ENCODE measurements around the gene CFAP92. TPM values are rescaled to one million over a fixed set of nuclear protein-coding genes. Genes with fewer than 3 reads are reported as not detected.

CFAP92 gene
- total and polyA plus RNA-seq, 7 donors, result under 0.01 to 1.2 (median 0.61) TPM; not detected in 2

- TF ChIP-seq POLR2A (IDR thresholded peaks at IDR 0.05) (no peak), POLR2AphosphoS5 (IDR thresholded peaks at IDR 0.05) (no peak), EP300 (IDR thresholded peaks at IDR 0.05) (no peak), CTCF (IDR thresholded peaks at IDR 0.05) (no peak)
- intact Hi-C loops (cut with DNase I), result no loop called here
- H3K27ac ChIP-seq, result no peak overlapping the region
- DNase-seq, result no peak
- peaks cover 0 to 33% (median 31%) of the 10 kb centered on the region in 4 donors for H3K4me1 ChIP-seq
- peaks cover 8 to 40% (median 35%) of the 10 kb centered on the region in 3 donors for H3K27me3 ChIP-seq
- 58 to 86% methylated on average over 3 of the region's 3 CpGs for WGBS, 2 donors
- H3K9me3 ChIP-seq, result no peaks in the 10 kb centered on the region
- H3K36me3 ChIP-seq, result no peaks in the 10 kb centered on the region
- no peak overlapping the region for H3K4me3 ChIP-seq
Observed at GRCh38 chr3:128998561-128998960, 4.7 kb upstream of the CFAP92 start.

GRCh38 chr3:128997486-128998133 is 3.7 kb upstream of the CFAP92 start:
- Histone ChIP-seq H3K36me3 (no peaks in the 10 kb centered on the region), H3K27ac (no peak overlapping the region), H3K27me3 (peaks cover 8 to 30% (median 26%) of the 10 kb centered on the region in 3 donors), H3K4me3 (no peak overlapping the region), H3K4me1 (peaks cover 0 to 34% (median 32%) of the 10 kb centered on the region in 4 donors), H3K9me3 (no peaks in the 10 kb centered on the region)
- 66 to 84% methylated on average over 4 of the region's 4 CpGs for WGBS, 2 donors
- TF ChIP-seq POLR2AphosphoS5 (IDR thresholded peaks at IDR 0.05), result no peak
- TF ChIP-seq POLR2A (IDR thresholded peaks at IDR 0.05), result no peak
- no peak for TF ChIP-seq EP300 (IDR thresholded peaks at IDR 0.05)
- no peak for TF ChIP-seq CTCF (IDR thresholded peaks at IDR 0.05)
- intact Hi-C loops (cut with DNase I), result no loop called here
- no peak for DNase-seq

GRCh38 chr3:128996726-128997125 is 2.9 kb upstream of the CFAP92 start:
- H3K4me1 ChIP-seq, result peaks cover 0 to 26% (median 25%) of the 10 kb centered on the region in 4 donors
- H3K27me3 ChIP-seq, result peaks cover 8 to 21% (median 17%) of the 10 kb centered on the region in 3 donors
- TF ChIP-seq POLR2AphosphoS5 (IDR thresholded peaks at IDR 0.05) (no peak), POLR2A (IDR thresholded peaks at IDR 0.05) (no peak)
- intact Hi-C loops (cut with DNase I), result no loop called here
- H3K27ac ChIP-seq, result no peak overlapping the region
- H3K4me3 ChIP-seq, result no peak overlapping the region
- DNase-seq, result no peak
- whole genome bisulfite sequencing, 2 donors, result 65 to 88% methylated on average over 5 of the region's 5 CpGs
- no peaks in the 10 kb centered on the region for H3K36me3 ChIP-seq
- no peaks in the 10 kb centered on the region for H3K9me3 ChIP-seq

GRCh38 chr3:128996200-128996599 is 2.3 kb upstream of the CFAP92 start:
- no peak overlapping the region for H3K27ac ChIP-seq
- 77 to 81% methylated on average over 1 of the region's 1 CpG for WGBS, 2 donors
- peaks cover 0 to 20% (median 19%) of the 10 kb centered on the region in 4 donors for H3K4me1 ChIP-seq
- DNase-seq, result no peak
- peaks cover 3 to 16% (median 12%) of the 10 kb centered on the region in 3 donors for H3K27me3 ChIP-seq
- H3K4me3 ChIP-seq, result no peak overlapping the region
- intact Hi-C loops (cut with DNase I), result no loop called here
- no peaks in the 10 kb centered on the region for H3K9me3 ChIP-seq
- TF ChIP-seq POLR2A (IDR thresholded peaks at IDR 0.05) (no peak), CTCF (IDR thresholded peaks at IDR 0.05) (no peak), POLR2AphosphoS5 (IDR thresholded peaks at IDR 0.05) (no peak), EP300 (IDR thresholded peaks at IDR 0.05) (no peak)
- H3K36me3 ChIP-seq, result no peaks in the 10 kb centered on the region

GRCh38 chr3:128995737-128996136 is 1.9 kb upstream of the CFAP92 start:
- TF ChIP-seq POLR2AphosphoS5 (IDR thresholded peaks at IDR 0.05) (no peak), EP300 (IDR thresholded peaks at IDR 0.05) (no peak), CTCF (IDR thresholded peaks at IDR 0.05) (no peak), POLR2A (IDR thresholded peaks at IDR 0.05) (no peak)
- 88 to 98% methylated on average over 1 of the region's 1 CpG for WGBS, 2 donors
- Histone ChIP-seq H3K27ac (no peak overlapping the region), H3K4me3 (no peak overlapping the region), H3K36me3 (no peaks in the 10 kb centered on the region), H3K27me3 (peaks cover 0 to 11% (median 7%) of the 10 kb centered on the region in 3 donors), H3K9me3 (no peaks in the 10 kb centered on the region), H3K4me1 (peaks cover 0 to 16% (median 15%) of the 10 kb centered on the region in 4 donors)
- intact Hi-C loops (cut with DNase I), result no loop called here
- peak; percentile 1 for DNase-seq

Measured in sigmoid colon (tissue), 7 donors.